IMR-90 (cell line): ENCODE data around the gene ZNF778.

Experiments
- BHLHE40 ChIP-seq: fragments of 150-350 bp; IDR thresholded peaks from 2 replicates; pipeline ENCODE4 v1.6.1; 2016; ENCODE audit warnings: mild to moderate bottlenecking, low read depth, low read length
- CEBPB ChIP-seq: IDR thresholded peaks from 2 replicates; pipeline ENCODE4 v1.6.1; 2012; ENCODE audit warnings: low read depth, low read length, improper control_type of control experiment
- CTCF ChIP-seq: conservative IDR thresholded peaks from 2 replicates; pipeline ENCODE4 v1.5.1; 2012; ENCODE audit warnings: mild to moderate bottlenecking, low read depth, low read length, improper control_type of control experiment
- MAZ ChIP-seq: IDR thresholded peaks from 2 replicates; pipeline ENCODE4 v1.6.1; 2012; ENCODE audit warnings: low read depth, mild to moderate bottlenecking, low read length, improper control_type of control experiment, moderate library complexity, borderline replicate concordance
- MXI1 ChIP-seq: IDR thresholded peaks from 2 replicates; pipeline ENCODE4 v1.6.1; 2012; ENCODE audit warnings: low read depth, mild to moderate bottlenecking, low read length, moderate library complexity, borderline replicate concordance
- POLR2A ChIP-seq: IDR thresholded peaks from 2 replicates; pipeline ENCODE4 v1.6.1; 2012; ENCODE audit warnings: mild to moderate bottlenecking, low read depth, low read length
- RAD21 ChIP-seq: IDR thresholded peaks from 2 replicates; pipeline ENCODE4 v1.6.1; 2012; ENCODE audit warnings: low read length, improper control_type of control experiment
- RFX5 ChIP-seq: IDR thresholded peaks from 2 replicates; pipeline ENCODE4 v1.8.0; 2012; ENCODE audit warnings: low read depth, mild to moderate bottlenecking, low read length, moderate library complexity
- TF ChIP-seq, protein P1 (sequence below): fragments of 150-350 bp; IDR thresholded peaks from 2 replicates; pipeline ENCODE4 v1.6.1; 2017; ENCODE audit warnings: mild to moderate bottlenecking, antibody characterized with exemption, low read length, low read depth

DNA sequence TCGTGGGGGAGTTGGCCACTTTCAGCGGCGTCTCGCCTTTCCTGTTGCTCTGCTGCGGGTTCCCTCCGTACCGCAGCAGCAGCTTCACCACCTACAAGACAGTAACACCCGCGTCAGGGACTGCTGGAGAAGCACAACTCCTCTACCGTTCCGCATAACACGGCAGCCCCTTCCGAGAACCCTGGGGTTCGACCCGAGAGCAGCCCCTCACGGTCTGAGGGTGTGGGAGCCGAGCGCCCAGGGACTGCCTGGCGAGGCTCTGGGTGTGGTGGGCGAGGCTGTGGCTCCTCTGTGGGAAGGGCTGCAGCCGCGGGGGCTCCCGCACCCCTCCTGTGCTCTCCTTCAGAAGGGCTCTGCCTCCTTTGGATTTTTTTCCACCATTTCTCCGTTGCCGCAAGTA, 68.6 kb downstream of the ZNF778 start:
- TF ChIP-seq CTCF (no peak), CEBPB (no peak), RFX5 (no peak), POLR2A (no peak), BHLHE40 (no peak), MXI1 (no peak), RAD21 (no peak), MAZ (no peak)
- TF ChIP-seq, protein P1, sequence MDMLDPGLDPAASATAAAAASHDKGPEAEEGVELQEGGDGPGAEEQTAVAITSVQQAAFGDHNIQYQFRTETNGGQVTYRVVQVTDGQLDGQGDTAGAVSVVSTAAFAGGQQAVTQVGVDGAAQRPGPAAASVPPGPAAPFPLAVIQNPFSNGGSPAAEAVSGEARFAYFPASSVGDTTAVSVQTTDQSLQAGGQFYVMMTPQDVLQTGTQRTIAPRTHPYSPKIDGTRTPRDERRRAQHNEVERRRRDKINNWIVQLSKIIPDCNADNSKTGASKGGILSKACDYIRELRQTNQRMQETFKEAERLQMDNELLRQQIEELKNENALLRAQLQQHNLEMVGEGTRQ: no peak
